Motor neuron (in vitro differentiated cells): ENCODE measurements around the gene PICK1. TPM values are rescaled to one million over a fixed set of nuclear protein-coding genes. Genes with fewer than 3 reads are reported as not detected.

Experiments
- ATAC-seq, 8 experiments: fragments of 200-7000 bp; cut with Tn5 transposase; replicated peaks in 6 of 8; 2 replicates each; pipeline ENCODE4 v1.8.0; 2021; ENCODE audit warnings: mild to moderate bottlenecking in 8 of 8, moderate library complexity in 8 of 8
- H3K27ac ChIP-seq, 2 donors: fragments of 250-450 bp; sonication (Bioruptor Pico); 2 replicates each; pipeline ENCODE4 v1.9.0; 2021; ENCODE audit warnings: antibody characterized with exemption in 2 of 2, mild to moderate bottlenecking in 2 of 2, moderate library complexity in 1 of 2
- H3K4me1 ChIP-seq, 2 donors: fragments of 250-450 bp; sonication (Bioruptor Pico); replicated peaks in 1 of 2; 2 replicates each; pipeline ENCODE4 v1.6.1; 2021; ENCODE audit warnings: antibody characterized with exemption in 2 of 2, mild to moderate bottlenecking in 2 of 2, moderate library complexity in 1 of 2
- H3K4me3 ChIP-seq, 5 donors: fragments of 250-450 bp; sonication (Bioruptor Pico); 2 replicates each; pipeline ENCODE4 v1.9.0; 2021; ENCODE audit warnings: antibody characterized with exemption in 5 of 5, mild to moderate bottlenecking in 5 of 5, moderate library complexity in 4 of 5
- WGBS, 10 experiments: fragments of 450-650 bp; shearing (Covaris generic); methylation state at CpG; one replicate each; pipeline ENCODE4 v1.0.0; 2022; 5-methylcytosine and 5-hydroxymethylcytosine counted together
- in situ Hi-C, 9 experiments: fragments of 400-800 bp; cut with MboI; loops; one replicate each; pipeline ENCODE4 v1.15.0; 2021; ENCODE audit warnings: low sequenced_read_pairs in 9 of 9, low pct_unique_long_range_greater_than_20kb in 2 of 9; ENCODE audit not compliant: unreplicated experiment in 9 of 9
- total RNA-seq, 8 experiments: library from RNA; unstranded; fragments of 300-600 nt; gene quantifications; 2 replicates each; pipeline versions ENCODE4 v1.2.3 to v1.2.4, GENCODE V29; 2022

PICK1 gene
- total RNA-seq, 8 experiments from 2014 or later = 15.2 to 36.7 (median 24.7) TPM

DNA sequence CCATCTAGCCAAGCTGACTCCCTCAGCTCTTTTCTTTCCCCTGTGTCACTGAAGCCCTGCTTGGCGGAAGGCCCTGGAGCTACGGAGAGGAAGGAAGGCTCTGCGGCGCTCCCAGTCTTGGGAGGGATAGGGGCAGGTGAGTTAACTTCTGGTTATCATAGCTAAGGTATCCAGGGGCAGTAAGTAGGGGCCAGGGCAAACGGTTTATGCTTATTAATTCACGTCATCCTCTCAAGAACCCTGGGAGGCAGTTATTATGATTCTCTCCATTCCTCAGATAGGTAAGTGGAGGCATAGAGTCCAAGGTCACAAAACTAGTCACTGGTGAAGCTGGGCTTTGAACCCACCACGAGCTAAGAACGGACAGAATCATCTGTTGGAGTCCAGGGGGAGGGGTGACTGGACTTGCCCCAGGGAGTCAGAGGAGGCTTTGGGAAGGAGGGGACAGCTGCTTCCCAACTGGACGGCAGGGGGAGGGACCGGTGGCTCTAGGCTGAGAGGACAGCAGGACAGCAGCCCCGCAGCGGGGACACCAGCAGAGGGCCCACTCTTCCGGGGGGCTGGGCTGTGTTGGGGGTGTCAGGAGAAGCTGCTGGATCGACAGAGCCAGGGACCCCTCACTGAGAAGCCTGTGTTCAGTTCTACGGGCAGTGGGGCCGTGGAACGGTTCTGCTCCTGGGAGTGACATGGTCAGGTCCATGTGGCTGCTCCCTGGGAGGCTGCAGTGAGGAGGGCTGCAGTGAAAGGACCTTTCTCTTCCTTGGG is 49.8 kb downstream of the PICK1 start:
- Histone ChIP-seq H3K4me1 (peaks cover 4 to 9% of the 10 kb centered on the region in 2 donors), H3K4me3 (no peak overlapping the region), H3K27ac (no peak overlapping the region)
- no peak for ATAC-seq
- 0 to 89% (median 53%) methylated on average over 1 to 7 of the region's 17 CpGs; no CpG with 5 or more reads in 2 of the 10 experiments for WGBS, 10 experiments
- in situ Hi-C loops = no loop called here

DNA sequence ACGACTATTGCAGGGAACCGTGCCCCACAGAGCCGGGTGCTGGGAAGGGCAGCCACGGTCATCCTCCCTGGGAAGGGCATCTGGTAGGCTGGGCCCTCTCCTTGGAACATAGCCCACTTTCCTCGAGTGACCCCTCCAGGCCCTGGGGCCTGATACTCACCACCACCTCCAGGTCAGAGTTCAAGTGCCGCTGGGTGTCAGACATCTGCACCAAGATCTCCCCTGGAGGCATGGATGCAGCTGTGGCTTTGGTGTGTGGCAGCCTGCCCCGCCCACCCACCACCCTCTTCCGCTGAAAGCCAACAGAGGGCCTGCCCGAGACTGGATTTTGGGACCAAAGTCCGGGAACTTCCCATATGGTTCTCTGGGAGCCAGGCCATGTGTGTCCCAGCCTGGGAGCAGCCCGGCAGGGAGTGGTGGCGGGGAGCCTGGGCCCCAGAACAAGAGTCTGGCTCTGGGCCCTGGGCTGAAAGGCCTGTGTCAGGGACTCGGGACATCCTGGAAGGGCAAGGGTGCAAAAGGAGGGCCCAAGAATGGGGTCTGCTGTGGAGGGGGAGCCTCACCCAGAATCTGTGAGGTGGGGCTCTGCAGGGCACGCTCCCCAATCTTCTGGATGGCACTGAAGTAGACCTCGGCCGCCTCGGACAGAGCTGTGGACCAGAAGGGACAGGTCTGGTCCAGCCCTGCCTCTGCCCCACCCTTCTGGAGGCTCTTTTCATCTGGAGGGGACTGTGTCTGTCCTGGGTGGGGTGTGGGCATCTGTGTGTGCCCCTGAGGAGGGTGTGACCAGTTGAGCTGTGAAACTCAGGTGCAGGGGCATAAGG is 50.7 kb downstream of the PICK1 start:
- H3K4me1 ChIP-seq = peaks cover 4 to 9% of the 10 kb centered on the region in 2 donors
- H3K4me3 ChIP-seq = no peak overlapping the region
- WGBS, 10 experiments = 0 to 80% (median 73%) methylated on average over 1 to 3 of the region's 17 CpGs; no CpG with 5 or more reads in 7 of the 10 experiments
- ATAC-seq = peak in 3 of 8 experiments; percentile 8 to 16 (median 12)
- H3K27ac ChIP-seq = no peak overlapping the region
- in situ Hi-C loops = no loop called here

DNA sequence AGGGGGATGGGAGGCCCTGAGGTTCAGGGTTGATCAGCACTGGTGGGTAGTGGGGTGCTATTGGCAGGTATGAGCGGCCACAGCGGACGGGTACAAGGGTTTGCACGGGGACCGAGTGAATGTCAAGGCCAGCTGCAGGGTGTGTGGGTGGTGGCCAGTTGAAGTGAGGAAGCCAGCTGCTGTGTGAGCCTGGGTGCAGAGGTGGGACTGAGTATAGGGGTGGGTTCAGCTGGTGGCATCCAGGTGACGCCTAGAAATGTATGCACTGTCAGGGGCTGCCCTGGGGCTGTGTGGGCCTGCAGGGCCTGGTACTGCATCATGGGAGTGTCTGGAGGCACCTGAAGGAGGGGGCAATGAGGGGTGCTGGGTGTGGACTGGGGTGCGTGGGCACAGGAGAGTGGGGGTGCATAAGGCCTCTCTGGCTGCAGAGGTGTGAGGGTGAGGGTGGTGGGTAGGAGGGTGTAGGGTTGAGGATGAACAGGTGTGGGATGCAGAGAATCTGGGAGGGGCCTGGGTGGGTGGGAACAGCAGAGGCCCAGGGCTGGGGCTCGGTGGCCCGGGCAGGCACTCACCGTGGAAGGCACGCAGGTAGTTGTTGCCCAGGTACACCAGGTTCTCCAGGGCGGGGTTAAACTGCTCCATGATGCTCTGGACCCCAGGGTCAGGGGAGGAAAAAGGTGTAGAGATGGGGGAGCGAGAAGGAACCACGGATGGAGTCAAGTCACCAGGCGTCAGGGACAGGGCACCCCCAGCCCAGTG is 51.5 kb downstream of the PICK1 start:
- no peak overlapping the region for H3K27ac ChIP-seq
- no peak overlapping the region for H3K4me3 ChIP-seq
- peaks cover 4 to 9% of the 10 kb centered on the region in 2 donors for H3K4me1 ChIP-seq
- peak in 1 of 8 experiments; percentile 10 for ATAC-seq
- 73 to 91% (median 90%) methylated on average over 2 to 4 of the region's 15 CpGs; no CpG with 5 or more reads in 7 of the 10 experiments for WGBS, 10 experiments
- in situ Hi-C loops = no loop called here

DNA sequence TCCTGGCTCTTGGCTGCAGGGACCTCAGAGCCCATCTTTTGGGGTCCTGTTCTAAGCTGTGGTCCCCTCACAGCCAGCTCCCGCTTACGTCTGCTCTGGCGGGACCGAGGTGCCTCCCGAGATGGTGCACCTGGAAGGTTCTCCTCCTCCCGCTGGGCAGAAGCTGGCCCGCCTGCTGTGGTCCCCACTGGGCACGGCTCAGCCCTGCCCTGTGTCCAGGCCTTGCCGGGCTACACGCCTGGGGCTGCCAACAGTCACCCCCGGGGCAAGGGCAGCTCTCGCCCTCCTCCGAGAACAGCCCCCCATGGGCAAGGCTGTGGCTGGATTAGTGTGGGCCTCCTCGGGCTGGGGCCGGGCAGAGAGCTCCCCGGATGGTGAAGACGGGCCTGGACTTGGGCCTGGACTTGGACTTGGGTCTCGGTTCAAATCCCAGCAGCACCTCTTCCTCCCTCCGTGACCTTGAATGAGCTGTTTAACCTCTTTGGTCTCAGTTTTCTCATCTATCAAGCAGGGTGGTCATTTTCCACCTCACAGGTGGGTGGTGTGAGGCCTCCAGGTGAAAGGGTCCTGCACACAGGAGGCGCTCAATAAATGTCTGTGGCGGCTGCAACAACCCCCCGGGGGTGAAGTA is 52.3 kb downstream of the PICK1 start:
- WGBS, 10 experiments = 73 to 100% (median 92%) methylated on average over 2 to 6 of the region's 22 CpGs; no CpG with 5 or more reads in 7 of the 10 experiments
- Histone ChIP-seq H3K4me1 (peaks cover 4 to 9% of the 10 kb centered on the region in 2 donors), H3K4me3 (no peak overlapping the region), H3K27ac (no peak overlapping the region)
- ATAC-seq = peak in 2 of 8 experiments; percentile 6 to 18
- in situ Hi-C loops = no loop called here

DNA sequence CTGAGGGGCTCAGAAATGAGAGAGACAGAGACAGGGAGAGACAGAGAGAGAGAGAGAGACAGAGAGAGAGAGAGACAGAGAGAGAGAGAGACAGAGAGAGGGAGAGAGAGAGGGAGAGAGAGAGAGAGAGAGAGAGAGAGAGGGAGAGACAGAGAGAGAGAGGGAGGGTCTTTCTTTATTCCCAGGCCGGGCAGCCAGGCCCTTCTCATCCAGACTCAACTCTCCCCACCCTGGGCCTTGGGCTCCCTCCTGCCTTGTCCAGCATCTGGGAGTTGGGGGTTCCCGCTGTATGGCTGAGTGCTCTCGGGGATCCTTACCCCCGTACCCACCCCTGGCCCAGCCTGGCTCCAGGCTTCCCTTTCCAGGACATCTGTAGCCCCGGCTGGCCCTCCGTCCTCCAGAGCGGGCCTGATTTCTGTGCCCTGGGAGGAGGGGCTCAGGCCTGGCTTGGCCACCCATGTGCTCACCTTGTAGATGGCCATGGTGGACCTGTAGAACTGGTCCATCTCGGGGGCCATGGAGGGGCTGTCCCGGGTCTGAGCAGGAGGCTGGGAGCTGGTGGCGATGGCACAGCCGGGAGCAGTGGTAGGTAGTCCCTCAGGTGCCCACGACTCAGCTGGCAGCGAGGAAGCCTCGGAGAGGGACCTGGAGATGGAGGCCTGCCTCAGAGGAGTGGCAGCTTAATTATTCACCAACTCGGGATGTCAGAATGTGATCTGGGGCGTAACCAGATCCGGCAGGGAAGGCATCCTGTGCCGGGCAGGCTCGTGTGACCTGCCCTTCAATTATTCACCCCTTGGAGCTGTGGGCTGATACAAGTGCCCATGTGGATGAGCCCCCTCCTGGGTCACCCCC is 53.0 kb downstream of the PICK1 start, which contains the start of gene BAIAP2L2:
TSS of gene BAIAP2L2 (minus strand) at position 677 of the 855 bp plus-strand sequence. CDS start at position 518, 159 bp downstream.
- peaks cover 4 to 13% of the 10 kb centered on the region in 2 donors for H3K4me1 ChIP-seq
- in situ Hi-C loops = no loop called here
- 48 to 85% (median 59%) methylated on average over 2 to 6 of the region's 19 CpGs; no CpG with 5 or more reads in 6 of the 10 experiments for WGBS, 10 experiments
- H3K27ac ChIP-seq = no peak within 1 kb of the TSS
- ATAC-seq = peak in 5 of 8 experiments; percentile 15 to 75 (median 53)
- no peak within 1 kb of the TSS for H3K4me3 ChIP-seq

DNA sequence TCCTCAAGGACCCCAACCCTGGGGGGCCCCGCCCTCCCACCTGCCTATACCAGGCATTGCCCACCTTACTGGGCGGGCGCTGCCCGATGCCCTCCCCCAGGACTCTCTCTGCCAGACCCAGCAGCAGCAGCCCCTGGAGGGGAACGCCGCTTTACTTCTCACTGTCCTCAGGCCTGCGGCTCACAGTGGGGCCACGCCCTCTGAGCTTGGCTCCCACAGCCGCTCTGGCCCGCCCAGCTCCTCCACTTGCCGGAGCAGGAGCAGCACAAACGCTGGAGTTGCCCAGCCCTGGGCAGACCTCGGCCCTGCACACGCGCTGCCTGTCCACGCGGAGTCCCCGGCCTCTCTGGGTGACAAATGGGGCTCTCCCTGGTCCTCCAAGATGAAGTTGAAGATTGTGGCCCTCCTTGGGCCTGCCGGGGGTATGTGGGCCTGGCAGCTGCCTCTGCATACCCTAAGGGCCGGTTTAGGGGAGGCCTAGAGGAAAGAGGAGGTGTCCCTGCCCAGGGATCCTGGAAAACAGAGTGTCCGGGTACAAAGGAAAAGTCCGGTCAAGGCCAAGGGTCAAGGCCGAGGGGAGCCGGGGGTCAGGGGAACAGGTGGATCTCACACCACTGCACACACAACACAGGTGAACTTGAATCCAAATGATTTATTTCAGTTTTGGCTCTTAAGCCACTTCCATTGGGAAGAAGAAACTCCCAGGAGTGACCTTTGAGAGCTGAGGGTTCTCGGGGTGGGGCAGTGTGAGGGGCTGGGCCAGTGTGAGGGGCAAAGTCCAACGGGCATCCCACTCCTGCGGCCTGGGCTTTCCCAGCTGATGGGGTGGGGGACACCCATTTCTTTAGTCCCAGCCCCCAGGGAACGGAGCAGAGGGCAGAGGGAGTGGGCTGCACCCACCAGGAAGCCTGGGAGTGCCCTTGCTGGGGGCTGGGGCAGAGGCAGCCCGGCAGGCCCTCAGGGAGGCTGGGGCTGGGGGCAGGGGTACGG is 54.0 kb downstream of the PICK1 start:
- Histone ChIP-seq H3K27ac (no peak overlapping the region), H3K4me3 (no peak overlapping the region), H3K4me1 (peaks cover 4 to 13% of the 10 kb centered on the region in 2 donors)
- peak; percentile 38 to 82 (median 74) for ATAC-seq
- in situ Hi-C loops = no loop called here
- 0 to 100% (median 44%) methylated on average over 1 to 5 of the region's 30 CpGs; no CpG with 5 or more reads in 4 of the 10 experiments for WGBS, 10 experiments

DNA sequence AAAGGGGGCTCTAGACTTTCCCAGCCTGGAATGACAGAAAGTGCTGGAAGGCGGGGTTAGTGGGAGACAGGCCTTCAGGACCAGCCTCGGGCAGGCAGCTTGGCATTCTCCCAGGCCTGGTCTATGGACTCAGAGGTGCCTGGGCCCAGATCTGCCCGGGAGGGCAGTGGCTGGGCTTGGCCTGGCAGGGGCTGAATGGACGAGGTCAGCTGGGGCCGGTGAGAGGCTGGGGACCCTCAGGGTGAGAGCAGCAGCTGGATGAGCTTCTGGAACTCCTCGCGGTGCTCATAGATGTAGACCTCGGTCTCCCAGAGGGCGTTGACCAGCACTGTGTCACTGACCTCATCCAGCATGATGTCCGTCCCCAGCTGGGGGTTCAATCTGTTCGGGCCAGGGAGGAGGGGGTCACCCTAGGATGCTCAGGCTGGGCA is 54.7 kb downstream of the PICK1 start:
- in situ Hi-C loops = no loop called here
- peaks cover 4 to 13% of the 10 kb centered on the region in 2 donors for H3K4me1 ChIP-seq
- no peak overlapping the region for H3K4me3 ChIP-seq
- no peak for ATAC-seq
- WGBS, 10 experiments = 88% methylated on average over 4 of the region's 11 CpGs; no CpG with 5 or more reads in 9 of the 10 experiments
- H3K27ac ChIP-seq = no peak overlapping the region

DNA sequence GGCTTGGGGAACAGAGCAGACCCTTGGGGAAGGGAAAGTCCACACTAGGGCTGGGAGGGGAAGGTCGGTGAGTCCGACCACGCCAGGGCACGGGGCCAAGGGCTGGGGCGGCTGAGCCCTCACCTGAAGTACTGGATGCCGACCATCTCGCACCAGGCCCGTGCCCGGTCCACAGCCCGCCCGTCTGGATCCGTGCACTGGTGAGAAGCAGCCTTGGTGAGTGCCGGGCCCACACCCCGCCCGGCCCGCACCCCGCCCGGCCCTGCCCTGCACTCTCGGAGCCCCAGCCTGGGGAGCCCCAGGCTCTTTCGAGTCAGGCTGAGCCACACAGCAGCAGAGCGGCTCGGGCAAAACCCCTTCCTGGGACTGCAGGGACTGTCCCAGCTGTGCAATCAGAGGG is 55.2 kb downstream of the PICK1 start:
- WGBS, 10 experiments = no CpG with 5 or more reads among the region's 22 CpGs
- no peak for ATAC-seq
- in situ Hi-C loops = no loop called here
- Histone ChIP-seq H3K4me1 (peaks cover 4 to 13% of the 10 kb centered on the region in 2 donors), H3K4me3 (no peak overlapping the region), H3K27ac (no peak overlapping the region)

DNA sequence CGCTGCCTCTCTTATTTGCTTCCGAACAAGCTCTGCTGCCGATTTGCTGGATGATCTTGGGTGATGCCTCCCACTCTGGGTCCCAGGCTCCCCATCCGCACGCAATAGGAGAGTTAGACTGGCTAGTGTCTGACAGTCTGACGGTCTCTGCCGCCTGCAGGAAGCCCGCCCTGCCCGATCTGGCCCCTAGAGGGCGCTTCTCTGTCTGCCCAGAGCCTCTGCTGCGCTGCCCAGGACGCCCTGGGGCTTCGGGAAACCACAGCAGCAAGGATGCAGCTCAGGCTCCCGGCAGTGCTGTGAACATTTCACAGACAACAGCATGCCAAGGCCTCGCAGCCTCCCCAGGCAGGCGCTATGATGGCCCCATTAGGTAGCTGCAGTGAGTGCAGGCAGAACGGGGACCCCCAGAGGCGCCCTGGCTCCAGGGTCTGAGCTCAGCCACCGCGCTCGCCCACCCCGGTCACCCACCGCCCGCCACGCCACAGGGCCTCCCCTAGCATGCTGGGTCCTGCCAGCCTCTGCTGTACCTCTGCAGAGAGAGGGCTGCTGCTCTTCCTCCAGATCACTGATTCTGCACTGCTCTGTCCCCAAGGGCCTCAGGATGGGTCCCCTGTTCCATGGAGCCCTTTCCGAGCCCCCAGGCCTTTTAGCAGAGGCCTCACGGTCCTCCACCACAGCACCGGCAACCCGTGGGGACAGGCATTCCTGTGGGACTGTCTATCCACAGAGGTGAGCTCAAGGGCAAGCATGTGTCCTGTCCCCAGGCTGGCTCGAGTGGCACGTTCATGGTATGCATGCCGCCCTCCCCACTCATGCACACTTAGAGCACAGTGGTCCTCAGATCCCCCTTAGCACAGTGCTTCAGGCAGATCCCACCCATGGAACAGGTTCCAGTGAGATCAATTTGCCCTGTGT is 57.5 kb downstream of the PICK1 start:
- in situ Hi-C loops = no loop called here
- H3K27ac ChIP-seq = no peak overlapping the region
- no peak overlapping the region for H3K4me3 ChIP-seq
- peaks cover 4 to 13% of the 10 kb centered on the region in 2 donors for H3K4me1 ChIP-seq
- peak; percentile 44 to 95 (median 87) for ATAC-seq
- WGBS, 10 experiments = 20 to 100% (median 55%) methylated on average over 1 to 9 of the region's 32 CpGs; no CpG with 5 or more reads in 4 of the 10 experiments
